ENCODE data around the gene HELB.

The HELB gene

DNA sequence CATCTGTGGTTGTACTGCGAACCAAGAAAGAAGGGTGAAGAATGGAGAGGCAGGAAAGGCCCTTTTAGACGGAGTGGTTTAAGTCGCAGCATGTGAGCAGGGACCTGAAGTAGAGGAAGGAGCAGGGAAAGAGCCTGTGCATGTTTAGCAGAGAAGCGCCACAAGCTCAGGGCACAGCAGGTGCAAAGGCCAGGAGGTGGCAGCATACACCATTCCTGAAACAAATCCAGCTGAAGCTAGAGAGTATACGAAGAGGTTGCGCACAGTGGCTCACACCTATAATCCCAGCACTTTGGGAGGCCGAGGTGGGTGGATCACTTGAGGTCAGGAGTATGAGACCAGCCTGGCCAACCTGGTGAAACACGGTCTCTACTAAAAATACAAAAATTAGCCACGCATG lies 49.9 kb downstream of the HELB start:
- TF ChIP-seq TAF1 (IDR thresholded peaks at IDR 0.05; ENCODE audit: borderline replicate concordance, insufficient read depth, low read length), result no peak
- TF ChIP-seq SIN3A (IDR thresholded peaks at IDR 0.05; ENCODE audit: borderline replicate concordance, insufficient read depth, low read length), result no peak

DNA sequence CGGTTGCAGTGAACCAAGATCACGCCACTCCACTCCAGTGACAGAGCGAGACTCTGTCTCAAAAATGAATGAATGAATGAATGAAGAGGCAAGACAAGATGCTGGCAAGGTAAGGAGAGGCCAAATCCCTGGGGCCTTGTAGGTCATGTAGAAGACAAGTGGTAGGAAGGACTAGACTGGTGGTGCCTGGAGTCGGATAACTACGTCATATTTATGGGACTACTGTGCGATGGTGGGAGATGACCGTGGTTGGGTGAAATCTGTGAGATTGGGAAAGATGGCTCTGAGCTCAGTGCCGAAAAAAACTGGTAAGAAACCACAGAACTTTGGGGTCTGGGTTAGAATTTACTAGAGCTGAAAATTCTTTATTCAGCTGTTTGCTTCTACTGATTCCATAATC lies 50.6 kb downstream of the HELB start:
- no peak for TF ChIP-seq FOXP2 (optimal IDR thresholded peaks at IDR 0.05; ENCODE audit: borderline replicate concordance, extremely low read depth, extremely low read length, insufficient read depth)
- no peak for TF ChIP-seq TAF1 (IDR thresholded peaks at IDR 0.05; ENCODE audit: borderline replicate concordance, insufficient read depth, low read length)
- no peak for TF ChIP-seq REST (IDR thresholded peaks at IDR 0.05; ENCODE audit: insufficient read depth in 1 of 2, low read depth in 2 of 2, low read length in 2 of 2)
- no peak for TF ChIP-seq POLR2AphosphoS5 (IDR thresholded peaks at IDR 0.05; ENCODE audit: low read depth, low read length)
- no peak for TF ChIP-seq SIN3A (IDR thresholded peaks at IDR 0.05; ENCODE audit: borderline replicate concordance, insufficient read depth, low read length)

- TF ChIP-seq POLR2AphosphoS5 (IDR thresholded peaks at IDR 0.05; ENCODE audit: low read depth, low read length), result no peak
Measured at GRCh38 chr12:66354291-66354690, 52.0 kb downstream of the HELB start.

DNA sequence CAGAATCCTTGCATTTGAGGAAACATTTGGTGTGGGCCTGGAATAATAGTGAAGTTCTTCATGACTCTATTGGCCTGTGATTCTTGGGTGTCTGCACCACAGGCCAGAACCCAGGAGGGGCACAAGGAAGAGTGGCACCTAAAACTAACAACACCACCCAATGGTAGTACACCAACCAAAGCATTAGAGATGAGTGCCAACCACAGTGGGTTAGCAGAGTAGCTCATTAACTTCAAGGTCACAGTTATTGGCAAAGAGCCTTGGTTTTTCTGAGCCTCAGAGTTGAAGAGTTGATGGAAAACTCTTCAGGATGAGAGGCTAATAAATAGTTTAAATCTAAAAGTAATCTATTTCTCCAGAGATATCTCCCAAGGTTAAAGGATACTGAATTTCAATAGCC lies 57.0 kb downstream of the HELB start:
- no peak for TF ChIP-seq SIN3A (IDR thresholded peaks at IDR 0.05; ENCODE audit: borderline replicate concordance, insufficient read depth, low read length)
- no peak for TF ChIP-seq FOXP2 (optimal IDR thresholded peaks at IDR 0.05; ENCODE audit: borderline replicate concordance, extremely low read depth, extremely low read length, insufficient read depth)
- TF ChIP-seq TAF1 (IDR thresholded peaks at IDR 0.05; ENCODE audit: borderline replicate concordance, insufficient read depth, low read length), result no peak
- TF ChIP-seq POLR2AphosphoS5 (IDR thresholded peaks at IDR 0.05; ENCODE audit: low read depth, low read length), result no peak
- TF ChIP-seq REST (IDR thresholded peaks at IDR 0.05; ENCODE audit: insufficient read depth in 1 of 2, low read depth in 2 of 2, low read length in 2 of 2), result no peak

DNA sequence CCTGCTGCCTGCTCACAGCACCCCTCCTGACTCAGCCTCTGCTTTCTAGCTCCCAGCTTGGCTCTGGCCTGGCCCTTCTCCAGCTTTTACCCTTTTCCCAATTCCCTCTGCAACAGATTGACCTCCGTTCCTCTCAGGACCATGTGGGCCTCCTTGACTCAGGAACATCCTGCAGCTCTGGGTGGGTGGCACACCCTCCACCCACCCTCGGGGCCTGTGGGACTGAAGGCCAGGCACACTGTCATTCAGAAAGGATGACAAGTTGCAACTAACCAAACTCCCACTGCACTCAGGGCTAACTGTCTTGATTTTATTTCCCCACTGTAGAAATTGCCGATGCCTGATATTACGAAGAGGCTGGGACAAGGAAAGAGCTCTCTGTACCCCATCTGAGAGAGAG lies 59.4 kb downstream of the HELB start:
- TF ChIP-seq TAF1 (IDR thresholded peaks at IDR 0.05; ENCODE audit: borderline replicate concordance, insufficient read depth, low read length), result no peak
- no peak for TF ChIP-seq REST (IDR thresholded peaks at IDR 0.05; ENCODE audit: insufficient read depth in 1 of 2, low read depth in 2 of 2, low read length in 2 of 2)
- TF ChIP-seq SIN3A (IDR thresholded peaks at IDR 0.05; ENCODE audit: borderline replicate concordance, insufficient read depth, low read length), result no peak
- TF ChIP-seq FOXP2 (optimal IDR thresholded peaks at IDR 0.05; ENCODE audit: borderline replicate concordance, extremely low read depth, extremely low read length, insufficient read depth), result no peak
- no peak for TF ChIP-seq POLR2AphosphoS5 (IDR thresholded peaks at IDR 0.05; ENCODE audit: low read depth, low read length)

GRCh38 chr12:66365718-66366490 lies 63.6 kb downstream of the HELB start:
- no peak for TF ChIP-seq SIN3A (IDR thresholded peaks at IDR 0.05; ENCODE audit: borderline replicate concordance, insufficient read depth, low read length)
- TF ChIP-seq FOXP2 (optimal IDR thresholded peaks at IDR 0.05; ENCODE audit: borderline replicate concordance, extremely low read depth, extremely low read length, insufficient read depth), result no peak
